Cerebellar cortex (tissue), 1 donor: ENCODE data around the gene WDR36.

ENCODE experiments used
- DNase-seq: peaks from one replicate; pipeline ENCODE4 v3.0.0-alpha.2; 2015; ENCODE audit warnings: low spot score

The WDR36 gene

GRCh38 chr5:111092062-111092853 lies at the start of gene WDR36:
WDR36 (plus strand) TSS chr5:111092348; CDS start chr5:111092457, 109 bp downstream.
- peak; percentile 93 for DNase-seq

DNA sequence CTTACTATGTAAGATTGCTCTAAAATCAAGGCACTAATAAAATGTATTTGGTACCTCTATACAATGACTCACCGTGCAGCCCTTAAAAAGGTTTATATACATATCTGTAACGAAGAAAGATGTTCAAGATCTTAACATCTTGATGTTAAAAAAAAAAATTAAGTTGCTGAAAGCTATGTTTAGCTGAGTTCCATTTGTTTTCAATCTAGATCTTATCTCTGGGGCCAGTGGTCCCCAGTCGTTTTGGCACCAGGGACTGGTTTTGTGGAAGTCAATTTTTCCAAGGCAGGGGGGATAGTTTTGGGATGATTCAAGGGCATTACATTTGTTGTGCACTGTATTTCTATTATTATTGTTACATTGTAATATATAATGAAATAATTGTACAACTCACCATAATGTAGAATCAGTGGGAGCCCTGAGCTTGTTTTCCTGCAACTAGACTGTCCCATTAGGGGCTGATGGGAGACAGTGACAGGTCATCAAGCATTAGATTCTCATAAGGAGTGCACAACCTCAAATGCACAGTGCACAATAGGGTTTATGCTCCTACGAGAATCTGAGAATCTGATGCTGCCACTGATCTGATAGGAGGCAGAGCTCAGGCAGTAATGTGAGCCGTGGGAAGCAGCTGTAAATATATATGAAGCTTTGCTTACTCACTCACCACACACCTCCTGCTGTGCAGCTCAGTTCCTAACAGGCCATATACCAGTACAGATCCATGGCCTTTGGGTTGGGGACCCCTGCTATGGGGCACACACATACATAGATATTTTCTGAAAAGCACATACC lies 48.2 kb upstream of the WDR36 start:
- DNase-seq = no peak

DNA sequence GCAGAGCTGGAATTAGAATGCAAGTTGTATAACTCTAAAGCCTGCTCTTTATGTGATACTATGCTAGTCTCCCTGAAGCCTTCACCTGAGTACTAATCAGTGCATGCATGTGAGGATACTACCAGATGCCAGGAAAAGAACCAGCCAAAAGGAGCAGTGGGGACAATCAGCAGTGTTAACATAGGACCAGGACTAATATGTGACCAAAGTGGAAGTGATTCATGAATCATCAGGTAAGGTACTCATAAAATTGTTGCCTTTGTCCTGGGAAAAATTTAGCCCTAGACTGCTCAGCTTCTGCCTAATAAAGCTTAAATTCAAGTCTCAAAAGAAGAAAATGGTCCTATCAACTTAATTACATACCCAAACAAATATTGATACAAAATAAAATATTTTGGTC lies 34.1 kb upstream of the WDR36 start:
- no peak for DNase-seq

DNA sequence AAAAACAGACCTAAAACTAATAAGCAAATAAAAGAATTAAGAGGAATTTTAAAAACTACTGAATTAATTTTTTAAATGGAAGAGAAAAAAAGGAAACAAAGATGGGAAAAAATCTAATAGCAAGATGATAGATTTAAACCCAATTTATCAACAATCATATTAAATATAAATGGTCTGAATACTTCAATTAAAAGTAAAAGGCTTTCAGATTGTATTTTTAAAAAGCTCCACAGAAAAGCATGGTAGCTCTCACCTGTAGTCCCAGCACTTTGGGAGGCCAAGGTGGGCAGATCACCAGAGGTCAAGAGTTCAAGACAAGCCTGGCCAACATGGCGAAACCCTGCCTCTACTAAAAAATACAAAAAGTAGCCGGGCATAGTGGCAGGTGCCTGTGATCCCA lies 32.0 kb upstream of the WDR36 start:
- DNase-seq = no peak

DNA sequence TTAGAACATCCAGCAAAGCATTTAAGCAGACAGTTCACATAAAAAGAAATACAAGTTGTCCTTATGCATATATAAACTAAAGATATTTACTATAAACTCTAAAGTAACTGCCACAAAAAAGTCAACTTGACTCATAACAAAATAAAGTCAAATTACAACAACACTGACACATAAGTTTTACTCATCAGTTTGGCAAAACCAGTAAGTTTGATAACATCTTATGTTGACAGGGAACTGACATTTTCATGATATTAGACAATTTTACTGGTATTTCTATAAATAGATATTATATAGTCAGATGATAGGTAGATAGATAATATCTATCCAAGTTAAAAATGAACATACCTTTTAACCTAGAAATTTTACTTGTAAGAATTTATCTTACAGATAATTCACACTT lies 30.5 kb upstream of the WDR36 start:
- no peak for DNase-seq

DNA sequence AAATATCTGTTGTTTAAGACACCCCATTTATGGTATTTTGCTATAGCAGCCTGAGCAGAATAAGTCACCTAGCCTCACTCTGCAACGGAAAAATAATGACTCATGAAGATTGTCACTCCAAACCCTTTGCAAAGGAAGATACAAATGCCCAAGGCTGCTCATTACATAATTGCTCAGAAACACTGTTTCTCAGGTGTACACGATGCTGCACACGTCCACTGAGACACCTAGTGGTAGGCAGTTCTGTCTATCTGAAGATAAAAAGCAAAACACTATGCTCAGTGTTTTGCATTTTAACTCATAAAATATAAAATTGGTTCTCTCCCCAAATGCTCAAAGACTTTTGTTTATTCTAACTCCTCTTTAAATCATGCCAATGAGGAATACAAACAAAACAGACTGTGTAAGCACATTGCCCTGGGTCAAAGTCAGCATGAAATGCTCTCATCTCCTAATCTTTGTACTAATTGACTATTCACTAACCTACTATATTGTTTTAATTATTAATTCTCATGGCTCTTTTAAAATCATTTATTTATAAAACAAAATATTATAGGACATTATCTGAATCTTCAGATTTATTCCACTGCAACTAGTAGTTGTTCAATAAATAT lies 28.3 kb upstream of the WDR36 start:
- DNase-seq = no peak

GRCh38 chr5:111066261-111066938 lies 25.7 kb upstream of the WDR36 start:
- DNase-seq = no peak

- no peak for DNase-seq
Observed at GRCh38 chr5:111068213-111068612, 23.9 kb upstream of the WDR36 start.

- no peak for DNase-seq
Observed at GRCh38 chr5:111069839-111070238, 22.3 kb upstream of the WDR36 start.

DNA sequence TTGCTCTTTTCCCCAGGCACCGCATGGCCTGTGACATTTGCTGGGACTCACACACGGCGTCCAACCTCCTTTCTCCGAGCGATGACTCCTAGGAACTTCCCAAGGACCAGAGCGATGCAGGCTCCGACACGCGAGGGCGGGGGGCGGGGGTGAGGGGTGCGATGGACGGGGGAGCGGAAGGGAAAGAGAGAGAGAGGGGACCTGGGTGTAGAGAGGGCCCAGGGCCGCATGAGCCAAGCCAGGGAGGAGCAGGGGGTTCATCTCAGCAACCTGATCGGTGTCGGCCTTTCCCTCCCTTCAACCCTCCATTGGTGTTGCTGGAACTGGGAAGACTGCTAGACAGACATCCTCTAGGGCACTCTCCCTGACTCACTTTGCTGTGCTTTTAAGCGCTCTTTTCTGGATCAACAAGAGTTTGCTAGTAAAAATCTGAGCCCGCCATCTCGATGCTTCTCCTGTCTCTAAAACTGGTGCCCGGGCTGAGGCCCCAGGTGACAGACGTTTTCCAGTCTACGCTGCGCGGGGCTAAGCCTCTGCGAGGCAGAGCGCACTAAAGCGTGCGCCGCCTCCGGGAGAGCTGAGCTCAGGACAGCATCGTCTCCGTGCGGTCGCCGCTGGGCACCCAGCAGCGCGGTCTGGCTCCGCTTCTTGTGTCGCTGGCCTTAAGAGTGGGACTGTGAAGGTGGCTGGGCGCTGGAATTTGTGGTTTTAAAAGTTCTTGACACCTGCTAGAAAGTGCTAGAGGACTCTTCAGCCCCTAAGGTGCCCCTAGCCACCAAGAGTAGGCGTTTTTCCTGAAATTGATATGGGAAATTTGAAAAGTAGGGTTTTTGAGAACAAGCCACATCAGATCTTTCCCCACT lies 21.6 kb upstream of the WDR36 start:
- peak; percentile 11 for DNase-seq

DNA sequence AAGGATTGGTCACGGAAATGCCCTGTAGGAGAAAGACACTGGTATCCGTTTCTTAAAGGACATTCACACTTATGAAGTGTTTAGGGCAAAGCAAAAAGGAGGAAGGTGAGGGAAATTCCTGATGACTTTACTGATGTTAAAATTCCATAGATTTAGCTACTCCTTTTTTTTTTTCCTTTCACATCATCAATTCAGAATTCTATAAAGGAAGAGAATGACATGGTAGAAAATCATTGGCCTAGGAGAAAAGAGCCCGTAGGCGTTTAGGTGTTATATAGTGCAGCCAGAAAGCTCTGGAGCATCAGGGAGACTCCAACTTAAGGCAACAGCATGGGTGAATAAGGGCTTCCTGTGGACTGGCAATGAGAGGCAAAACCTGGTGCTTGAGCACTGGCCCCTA lies 20.7 kb upstream of the WDR36 start, which contains the start of gene TSLP:
TSS of gene TSLP (plus strand) at position 301 of the 400 bp plus-strand sequence. CDS start 178 bp downstream, outside the sequence.
- no peak for DNase-seq

GRCh38 chr5:111072949-111073682 lies 19.0 kb upstream of the WDR36 start:
- no peak for DNase-seq

- DNase-seq = no peak
Observed at GRCh38 chr5:111074244-111074643, 17.9 kb upstream of the WDR36 start.

GRCh38 chr5:111075520-111075919 lies 16.6 kb upstream of the WDR36 start:
- no peak for DNase-seq

GRCh38 chr5:111076091-111076490 lies 16.1 kb upstream of the WDR36 start:
- DNase-seq = no peak

GRCh38 chr5:111077678-111078077 lies 14.5 kb upstream of the WDR36 start:
- DNase-seq = no peak

GRCh38 chr5:111079846-111080245 lies 12.3 kb upstream of the WDR36 start:
- DNase-seq = no peak

GRCh38 chr5:111083323-111083722 lies 8.8 kb upstream of the WDR36 start:
- no peak for DNase-seq

- DNase-seq = no peak
Observed at GRCh38 chr5:111095982-111096381, 3.8 kb downstream of the WDR36 start.

DNA sequence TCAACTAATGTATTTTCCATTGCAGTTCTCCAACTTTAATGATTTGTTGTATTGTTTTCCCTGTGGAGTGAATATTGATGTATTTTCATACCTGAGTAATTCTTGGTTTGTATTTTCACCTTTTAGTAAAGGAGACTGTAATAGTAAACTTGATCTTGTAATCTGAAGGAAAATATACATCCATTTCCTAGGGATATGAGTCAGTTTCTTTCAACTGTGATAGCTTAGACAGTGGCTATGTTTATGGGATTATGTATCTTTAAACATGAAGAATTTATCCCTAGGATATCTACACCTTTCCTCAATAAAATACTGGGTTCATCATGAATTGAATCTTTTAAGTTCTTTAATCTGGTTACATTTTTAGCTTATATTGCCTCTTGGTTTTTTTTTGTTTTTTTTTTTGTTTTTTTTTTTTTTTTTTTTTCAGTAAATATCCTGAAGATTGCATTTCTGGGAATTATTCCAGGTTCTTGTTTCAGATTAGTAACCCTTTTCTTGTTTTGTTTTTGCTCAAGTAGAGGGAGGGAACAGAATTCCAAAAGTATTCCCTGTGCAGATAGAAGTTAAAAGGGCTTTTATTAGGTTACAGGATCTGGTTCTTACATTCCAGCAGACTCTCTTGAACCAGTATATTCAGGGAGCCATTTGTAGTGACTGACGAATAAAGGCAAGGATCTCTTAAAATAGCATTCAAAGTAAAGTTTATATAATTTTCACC lies 7.1 kb downstream of the WDR36 start:
- no peak for DNase-seq
